IPS-18c (cell line): ENCODE measurements around the gene KIF25.

Experiments
- H3K4me3 ChIP-seq: 2 replicates; pipeline ENCODE4 v1.7.0; 2013; ENCODE audit warnings: low read depth, mild to moderate bottlenecking, low read length, moderate library complexity; ENCODE audit not compliant: insufficient read depth
- H3K9me3 ChIP-seq: one replicate; pipeline ENCODE4 v1.6.1; 2013; ENCODE audit warnings: mild to moderate bottlenecking, low read length, moderate library complexity; ENCODE audit not compliant: control insufficient read depth, insufficient read depth

KIF25 gene

DNA sequence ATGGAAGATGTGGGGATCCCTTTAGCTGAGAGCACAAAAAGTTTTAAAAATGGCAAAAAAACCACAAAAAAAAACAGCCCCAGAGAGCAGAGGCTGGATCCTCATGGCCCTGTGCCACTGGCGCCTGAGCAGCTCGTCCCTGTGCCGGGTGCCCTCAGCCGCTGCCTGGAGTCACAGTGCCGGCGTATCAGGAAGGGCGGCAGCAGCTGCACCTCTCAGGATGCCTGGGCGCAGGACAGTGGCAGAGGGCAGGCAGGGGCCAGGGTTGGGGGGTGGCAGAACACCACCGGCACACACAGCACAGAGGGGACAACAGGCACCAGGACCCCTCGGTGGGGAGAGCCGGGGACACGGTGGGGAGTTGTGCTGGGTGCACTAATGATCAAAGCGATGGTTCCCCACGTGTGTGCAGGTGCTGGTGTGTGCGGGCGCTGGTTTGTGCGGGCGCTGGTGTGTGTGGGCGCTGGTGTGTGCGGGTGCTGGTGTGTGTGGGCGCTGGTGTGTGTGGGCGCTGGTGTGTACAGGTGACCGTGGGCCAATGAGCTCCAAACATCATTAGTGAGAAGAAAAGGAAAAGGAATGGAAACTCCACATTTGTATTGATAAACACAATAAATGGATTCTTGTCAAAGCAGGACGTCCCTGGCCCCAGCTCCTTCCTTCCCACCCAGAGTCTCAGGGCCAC is 83.1 kb downstream of the KIF25 start:
- peaks cover 3% of the 10 kb centered on the region for H3K9me3 ChIP-seq
- H3K4me3 ChIP-seq = no peak overlapping the region

DNA sequence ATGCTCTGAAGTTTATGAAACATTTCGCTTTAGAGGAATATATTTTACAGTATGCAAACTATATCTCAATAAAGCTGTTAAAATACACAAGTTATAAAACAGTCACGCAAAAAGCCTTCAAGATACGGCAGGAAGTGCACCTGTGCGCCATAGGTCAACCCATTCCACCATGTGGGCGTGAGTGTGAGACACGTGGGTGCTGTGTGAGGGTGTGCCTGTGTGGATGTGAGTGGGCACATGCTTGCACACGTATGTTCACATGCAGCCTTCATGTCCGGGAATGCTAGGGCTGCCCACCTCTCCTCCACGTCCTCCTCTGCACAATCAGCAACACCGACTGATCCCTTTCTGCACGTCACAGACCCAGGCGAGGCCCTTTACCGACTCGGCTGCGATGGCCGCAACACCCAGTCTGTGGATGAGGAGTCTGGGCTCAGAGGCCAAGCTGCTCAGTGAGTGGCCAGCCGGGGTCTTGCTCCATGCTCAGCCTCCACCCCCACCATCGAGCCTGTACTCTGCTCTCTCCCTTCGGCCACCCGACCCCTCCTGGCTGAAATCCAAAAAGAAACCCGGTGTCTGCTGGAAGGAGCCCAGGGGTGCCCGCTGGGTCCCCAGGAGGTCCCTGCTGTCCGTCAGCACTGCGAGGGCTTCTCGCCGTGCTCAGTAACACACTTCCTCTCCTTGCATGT is 84.5 kb downstream of the KIF25 start:
- Histone ChIP-seq H3K4me3 (no peak overlapping the region), H3K9me3 (peaks cover 2% of the 10 kb centered on the region)

DNA sequence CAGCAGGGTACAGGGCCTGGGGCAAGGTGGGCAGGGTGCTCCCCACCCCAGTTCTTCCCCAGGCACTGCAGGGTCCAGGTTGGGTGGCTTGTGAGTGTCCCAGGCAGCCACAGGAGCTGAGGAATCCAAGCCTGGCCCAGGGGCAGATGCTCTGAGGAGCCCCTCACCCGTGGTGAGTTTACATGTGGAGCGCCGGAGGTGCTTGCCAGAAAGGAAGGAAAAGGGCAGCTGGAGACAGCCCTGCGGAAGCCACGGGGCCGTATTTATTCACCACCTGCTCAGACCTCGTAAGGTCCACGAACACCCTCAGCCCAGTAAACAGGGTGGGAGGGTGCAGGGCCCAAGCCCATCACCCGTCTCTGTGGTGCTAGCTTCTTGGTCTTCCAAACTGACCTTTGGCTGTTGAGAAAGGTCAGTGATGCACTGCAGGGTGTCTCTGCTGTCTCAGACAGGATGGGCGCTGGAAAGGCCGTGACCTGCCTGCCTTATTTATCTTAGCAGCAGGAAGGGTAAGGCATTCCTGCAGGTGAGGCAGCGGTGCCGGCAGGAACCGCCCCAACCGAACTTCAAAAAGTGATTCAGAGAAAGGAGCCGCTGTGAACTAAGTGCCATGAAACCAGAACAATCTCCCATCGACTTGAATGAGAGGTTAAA is 85.5 kb downstream of the KIF25 start:
- Histone ChIP-seq H3K4me3 (no peak overlapping the region), H3K9me3 (peaks cover 2% of the 10 kb centered on the region)

DNA sequence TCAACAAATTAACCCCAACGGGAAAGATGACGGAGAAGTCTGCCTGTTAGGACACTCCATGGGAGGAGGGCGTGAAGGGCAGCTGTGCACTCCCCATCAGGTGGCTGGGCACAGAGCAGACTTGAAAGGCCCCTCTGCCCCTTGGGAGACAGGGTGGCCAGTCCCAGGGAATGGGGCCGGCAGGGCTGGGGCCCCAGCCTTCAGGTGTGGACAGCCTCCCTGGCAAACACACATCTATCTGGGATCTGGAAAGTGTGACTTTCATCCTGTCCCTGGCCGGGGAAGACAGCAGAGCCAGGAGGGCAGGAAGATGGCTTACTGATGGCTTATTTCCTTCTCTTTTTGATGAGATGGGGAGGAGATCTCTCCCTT is 86.0 kb downstream of the KIF25 start:
- H3K4me3 ChIP-seq = no peak overlapping the region
- H3K9me3 ChIP-seq = peaks cover 2% of the 10 kb centered on the region

DNA sequence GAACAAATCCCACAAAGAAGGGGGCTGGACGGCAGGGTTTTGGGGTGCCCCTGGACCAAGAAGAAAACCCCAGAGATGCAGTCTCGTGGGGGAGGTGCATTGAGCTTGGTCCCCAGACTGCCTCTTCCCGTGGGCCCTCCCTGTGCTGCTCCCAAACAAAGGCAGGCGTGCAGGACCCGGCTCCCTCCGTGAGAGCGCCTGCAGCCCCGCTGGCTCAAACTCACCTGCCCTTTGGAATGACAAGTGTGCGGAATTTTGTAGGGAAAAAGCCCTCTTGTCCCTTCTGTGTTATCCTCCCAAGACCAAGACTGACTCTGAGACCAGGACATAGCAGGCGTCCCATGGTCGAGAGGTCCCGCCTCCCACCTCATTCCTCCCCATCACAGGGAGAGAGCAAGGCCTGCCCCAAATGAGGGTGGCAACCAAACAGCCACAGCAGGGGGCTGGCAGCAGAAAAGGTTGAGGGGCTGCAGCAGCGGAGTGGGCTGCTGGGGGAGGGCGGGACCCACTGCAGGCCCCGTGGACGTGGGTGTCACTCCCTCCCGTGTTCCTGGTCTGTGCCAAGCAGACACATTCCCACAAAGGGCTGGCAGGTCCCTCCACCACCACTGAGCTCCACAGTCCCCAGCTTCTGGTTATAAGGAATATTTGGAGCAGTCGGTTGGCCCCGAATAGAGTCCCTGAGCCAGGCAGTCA is 87.1 kb downstream of the KIF25 start:
- peaks cover 2% of the 10 kb centered on the region for H3K9me3 ChIP-seq

DNA sequence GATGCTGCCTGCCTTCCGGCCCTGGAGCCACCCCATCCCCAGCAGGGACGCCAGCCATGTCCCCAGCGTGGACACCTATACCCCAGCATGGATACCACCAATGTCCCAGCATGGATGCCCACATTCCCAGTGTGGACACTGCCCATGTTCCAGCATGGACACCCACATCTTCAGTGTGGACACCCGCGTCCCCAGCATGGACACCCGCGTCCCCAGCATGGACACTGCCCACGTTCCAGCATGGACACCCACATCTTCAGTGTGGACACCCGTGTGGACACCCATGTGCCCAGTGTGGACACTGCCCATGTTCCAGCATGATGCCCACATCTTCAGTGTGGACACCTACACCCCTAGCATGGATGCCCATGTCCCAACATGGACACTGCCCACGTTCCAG is 88.6 kb downstream of the KIF25 start:
- Histone ChIP-seq H3K9me3 (peaks cover 2% of the 10 kb centered on the region), H3K4me3 (no peak overlapping the region)

More for the DNA sequence above, 87.1 kb downstream of the KIF25 start:
- no peak overlapping the region for H3K4me3 ChIP-seq

DNA sequence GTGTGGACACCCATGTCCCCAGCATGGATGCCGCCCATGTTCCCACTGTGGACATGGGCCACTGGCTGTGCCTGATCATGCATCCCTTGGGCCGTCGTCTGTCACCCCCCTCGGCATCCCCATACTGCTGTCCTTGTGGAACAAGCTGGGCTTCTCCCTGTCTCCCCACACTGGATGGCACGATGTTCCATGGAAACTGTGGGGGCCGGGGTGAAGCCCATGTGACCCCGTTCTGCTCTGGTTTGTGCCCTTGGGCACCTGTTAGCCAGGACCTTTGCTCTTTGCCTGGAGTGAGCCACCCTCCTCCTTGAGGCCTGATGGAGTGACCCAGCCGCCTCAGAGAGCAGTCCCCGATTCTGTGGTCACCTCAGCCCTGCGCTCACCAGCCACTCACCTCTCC is 89.1 kb downstream of the KIF25 start:
- H3K4me3 ChIP-seq = no peak overlapping the region
- peaks cover 2% of the 10 kb centered on the region for H3K9me3 ChIP-seq

DNA sequence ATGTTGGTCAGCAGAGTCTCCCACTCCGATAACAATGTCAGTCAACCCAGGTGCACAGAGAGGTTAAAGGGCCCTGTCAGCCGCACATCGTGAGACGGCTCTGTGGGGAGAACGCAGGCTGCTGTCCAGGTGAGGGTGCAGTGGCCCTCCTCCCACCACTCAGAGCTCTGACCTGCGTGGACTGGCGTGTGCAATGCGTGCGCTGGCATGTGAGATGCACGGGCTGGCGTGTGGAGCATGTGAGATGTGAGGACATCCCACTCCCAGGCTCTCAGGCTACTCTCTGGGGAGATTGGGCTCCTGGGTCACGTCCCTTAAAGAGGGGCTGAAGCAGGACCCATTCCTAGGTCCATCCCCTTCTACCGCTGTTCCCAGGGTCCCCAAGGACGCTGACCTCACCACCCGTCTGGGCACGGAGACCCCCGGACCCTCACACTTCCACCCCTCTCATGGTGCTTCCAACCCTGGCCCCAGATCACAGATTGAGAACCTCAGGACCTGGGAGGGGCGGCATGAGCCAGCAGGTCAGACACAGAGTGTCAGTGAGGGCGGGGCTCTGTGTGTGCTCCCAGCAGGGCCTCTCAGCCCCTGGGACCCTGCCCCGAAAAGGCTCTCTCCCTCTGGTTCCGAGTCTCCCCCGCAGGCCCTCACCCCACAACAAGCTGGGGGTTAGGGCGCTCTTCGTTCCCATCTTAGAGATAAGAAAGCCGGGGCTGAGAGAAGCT is 90.1 kb downstream of the KIF25 start:
- Histone ChIP-seq H3K9me3 (peaks cover 2% of the 10 kb centered on the region), H3K4me3 (no peak overlapping the region)

DNA sequence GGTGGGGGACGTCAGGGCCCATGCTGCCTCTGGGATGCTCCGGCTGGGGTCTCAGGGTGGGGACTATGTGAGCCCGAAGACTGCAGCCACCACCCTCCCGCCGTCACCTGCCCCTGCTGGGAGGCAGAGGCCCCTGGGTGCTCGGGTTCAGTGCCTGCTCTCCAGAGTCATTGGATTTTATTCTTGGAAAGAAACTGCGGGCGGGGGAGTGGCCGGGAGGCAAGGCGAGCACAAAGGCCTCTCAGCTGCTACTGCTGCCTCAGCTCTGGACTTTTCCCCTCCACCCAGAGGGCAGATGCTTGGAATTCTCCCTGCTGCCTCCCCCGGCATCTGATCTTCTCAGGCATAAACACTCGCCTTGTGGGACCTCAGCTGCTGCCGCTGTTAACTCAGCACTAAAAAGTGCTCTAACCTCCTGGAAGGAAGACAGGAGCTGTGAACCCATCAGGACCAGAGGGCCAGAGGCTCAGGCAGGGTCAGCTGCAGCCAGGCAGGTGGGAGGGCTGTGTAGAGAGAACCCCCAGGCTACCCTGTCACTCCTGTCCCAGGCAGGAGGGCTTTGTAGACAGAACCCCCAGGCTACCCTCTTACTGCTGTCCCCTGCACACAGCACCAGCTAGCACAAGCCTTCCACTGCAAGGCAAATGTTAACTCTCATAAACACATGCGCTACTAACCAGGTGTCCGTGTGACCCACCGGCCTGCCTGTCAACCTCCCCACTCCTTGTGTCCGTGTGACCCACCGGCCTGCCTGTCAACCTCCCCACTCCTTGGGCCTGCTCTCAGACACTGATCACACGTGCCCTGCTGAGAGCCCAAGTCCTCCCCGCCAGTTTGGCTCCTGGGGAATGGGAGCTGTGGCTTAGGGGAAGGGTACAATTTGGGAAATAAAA is 90.9 kb downstream of the KIF25 start:
- H3K9me3 ChIP-seq = peaks cover 2% of the 10 kb centered on the region
- H3K4me3 ChIP-seq = no peak overlapping the region

DNA sequence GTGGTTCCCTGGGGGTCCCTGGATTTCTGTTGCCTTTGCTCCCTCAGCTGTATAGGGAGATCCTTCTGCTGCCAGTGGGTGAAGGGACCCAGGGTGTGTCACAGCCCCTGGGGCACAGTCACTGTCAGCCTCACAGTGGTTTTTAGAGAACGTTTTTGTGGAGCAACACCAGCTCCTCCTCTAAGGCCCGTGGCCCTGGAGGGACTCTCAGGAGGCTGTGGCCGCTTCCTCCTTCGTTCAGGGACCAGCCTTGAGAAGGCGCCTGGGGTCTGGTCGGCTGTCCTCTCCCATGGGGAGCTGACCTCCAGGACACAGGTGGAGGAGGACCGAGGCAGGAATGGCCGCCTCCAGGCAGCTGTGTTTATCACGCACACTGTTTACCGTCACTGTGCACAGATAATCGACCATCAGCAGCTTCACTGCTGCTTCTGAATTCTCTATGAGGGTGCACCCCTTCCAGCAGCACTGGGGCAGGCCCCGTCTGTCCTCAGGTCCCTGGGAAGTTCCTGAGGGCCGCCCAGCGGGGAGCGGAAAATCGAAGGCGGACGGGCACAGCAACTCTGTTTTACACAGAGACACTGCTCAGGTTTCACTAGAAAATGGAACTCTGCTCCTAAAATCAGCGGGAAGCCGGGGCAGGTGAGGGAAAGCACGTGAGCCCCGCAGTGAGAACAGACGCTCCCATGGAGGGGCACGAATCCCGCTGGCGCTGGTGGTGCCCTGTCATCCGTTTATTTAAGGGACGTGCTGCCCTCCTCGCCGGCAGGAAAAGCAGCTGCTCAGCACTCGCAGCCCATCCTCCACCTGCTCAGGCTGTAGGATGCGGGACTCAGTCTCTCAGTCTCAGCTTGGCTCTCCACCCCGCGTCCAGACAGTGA is 92.0 kb downstream of the KIF25 start:
- Histone ChIP-seq H3K9me3 (peaks cover 2% of the 10 kb centered on the region), H3K4me3 (no peak overlapping the region)

DNA sequence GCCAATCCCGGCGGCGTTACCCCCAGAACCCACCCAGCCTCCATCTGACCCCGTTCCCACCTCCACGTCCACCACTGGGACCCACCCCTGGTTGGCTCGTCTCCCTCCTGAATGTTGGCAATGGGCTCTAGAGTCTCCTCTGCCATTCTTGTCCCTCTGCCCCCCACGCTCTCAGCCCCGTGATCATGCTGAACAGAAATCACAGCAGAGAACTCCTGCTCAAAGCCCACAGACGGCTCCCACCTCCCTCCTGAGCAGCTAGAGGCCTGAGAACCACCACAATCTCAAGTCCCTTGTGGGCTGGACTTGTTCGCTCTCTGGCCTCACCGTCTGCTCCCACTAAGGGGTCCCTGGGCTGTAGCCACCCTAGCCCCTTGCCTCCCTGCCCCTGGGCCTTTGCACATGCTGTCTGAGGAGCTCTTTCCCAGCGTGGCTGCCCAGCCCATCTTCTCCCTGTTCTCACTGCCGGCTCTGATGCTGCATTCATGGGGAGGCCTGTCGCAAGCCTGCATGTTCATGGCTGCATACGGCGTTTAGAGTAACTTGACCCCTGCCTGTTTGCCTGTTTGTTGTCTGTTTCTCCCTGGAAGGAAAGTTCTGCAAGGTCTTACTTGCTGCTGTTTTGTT is 92.7 kb downstream of the KIF25 start:
- no peak overlapping the region for H3K4me3 ChIP-seq
- peaks cover 2% of the 10 kb centered on the region for H3K9me3 ChIP-seq

DNA sequence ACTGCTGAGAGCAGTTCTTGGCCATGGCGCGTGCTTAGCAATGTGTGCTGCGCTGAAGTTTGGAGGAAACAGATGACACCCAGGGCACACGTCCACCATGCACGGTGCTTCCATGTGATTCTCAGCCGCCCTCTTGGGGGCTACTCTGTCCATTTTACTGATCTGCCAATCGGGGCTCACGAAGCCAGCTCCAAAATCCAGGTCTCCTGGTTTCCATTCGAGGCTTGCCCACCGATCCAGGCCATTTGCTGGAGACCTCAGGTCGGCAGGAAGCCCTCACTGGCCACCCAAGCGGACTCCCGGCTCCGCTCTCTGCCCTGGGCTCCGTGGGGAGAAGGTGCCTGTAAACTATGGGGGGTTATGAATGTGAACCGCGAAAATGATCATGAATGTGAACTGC is 93.2 kb downstream of the KIF25 start:
- H3K4me3 ChIP-seq = no peak overlapping the region
- peaks cover 2% of the 10 kb centered on the region for H3K9me3 ChIP-seq

DNA sequence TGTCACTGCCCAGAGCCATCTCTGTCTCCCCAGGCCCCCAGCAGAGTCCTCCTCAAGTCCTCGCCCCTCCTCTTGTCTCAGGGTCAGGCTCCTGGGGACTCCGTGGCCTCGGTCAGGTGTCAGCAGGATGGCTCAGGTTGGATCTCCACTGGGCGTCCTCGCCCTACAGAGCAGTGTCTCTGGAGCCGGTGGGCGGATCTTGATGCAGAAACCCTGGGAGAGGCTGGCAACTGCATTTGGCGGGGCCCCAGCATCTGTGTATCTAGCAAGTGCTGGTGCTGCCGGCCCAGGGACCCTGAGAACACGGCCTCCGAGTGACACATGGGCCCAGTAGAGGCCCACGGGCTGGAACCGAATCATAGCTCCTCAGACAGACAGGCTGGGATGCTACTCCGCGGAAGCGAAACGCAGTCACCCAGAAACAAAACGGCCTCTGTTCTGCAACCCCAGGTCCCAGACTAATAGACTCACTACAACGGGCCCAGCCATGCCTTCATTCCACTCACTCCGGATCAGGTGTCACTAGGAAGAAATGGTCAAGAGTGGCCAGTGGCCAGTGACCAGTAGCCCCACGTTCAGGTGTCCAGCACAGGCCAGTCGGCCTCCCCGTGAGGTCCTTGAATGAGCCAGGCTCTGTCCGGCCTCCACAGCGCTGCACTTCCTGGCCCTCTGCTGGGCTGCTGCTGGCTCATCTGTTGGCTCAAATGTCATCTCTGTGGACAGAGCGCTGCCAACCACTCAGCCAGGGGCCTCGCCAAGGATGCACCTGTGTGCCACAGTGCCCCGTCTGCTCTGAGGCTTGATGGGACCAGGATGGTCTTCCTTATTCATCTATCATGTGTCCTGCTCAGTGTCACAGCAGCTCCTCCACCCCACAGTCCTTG is 94.2 kb downstream of the KIF25 start:
- H3K9me3 ChIP-seq = no peaks in the 10 kb centered on the region
- H3K4me3 ChIP-seq = no peak overlapping the region

DNA sequence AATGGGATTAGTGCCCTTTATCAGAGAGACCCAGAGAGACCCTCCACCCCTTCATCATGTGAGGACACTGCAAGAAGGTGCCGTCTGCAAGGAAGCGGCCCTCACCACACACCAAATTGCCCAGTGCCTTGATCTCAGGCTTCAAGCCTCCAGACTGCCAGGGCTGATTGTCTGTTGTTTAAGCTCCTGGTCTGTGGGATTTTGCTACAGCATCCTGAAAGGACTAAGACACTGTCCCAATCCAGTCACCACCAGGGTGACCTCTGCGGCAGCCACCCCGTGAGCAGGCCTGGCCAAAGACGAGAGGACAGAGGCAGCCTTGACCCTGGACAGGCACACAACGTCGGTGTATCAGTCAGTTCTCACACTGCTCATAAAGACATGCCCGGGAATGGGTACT is 95.1 kb downstream of the KIF25 start:
- no peaks in the 10 kb centered on the region for H3K9me3 ChIP-seq
- no peak overlapping the region for H3K4me3 ChIP-seq
